Measurements from ENCODE around the gene TNK1.

TNK1 gene

GRCh38 chr17:7410634-7411426 lies 29.9 kb downstream of the TNK1 start:
- no peak for DNase-seq (ENCODE audit: low spot score)

DNA sequence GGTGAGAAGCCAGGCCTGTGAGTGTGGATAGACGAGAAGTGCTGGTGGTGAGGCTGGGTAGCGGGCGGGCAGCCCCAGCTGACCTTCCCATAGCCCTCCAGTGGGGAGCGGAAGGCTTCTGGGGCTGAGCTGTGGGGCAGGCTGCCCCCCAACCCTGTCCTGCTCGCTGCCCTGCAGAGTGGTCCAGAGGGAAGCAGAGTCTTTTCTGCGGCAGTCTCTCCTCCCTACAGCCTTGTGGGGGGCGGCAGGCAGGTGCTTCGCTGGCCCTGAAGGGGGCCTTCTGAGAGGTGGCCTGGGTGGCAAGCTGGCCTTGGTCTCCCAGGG lies 30.5 kb downstream of the TNK1 start:
- no peak for DNase-seq (ENCODE audit: low spot score)

GRCh38 chr17:7413346-7413985 lies 32.6 kb downstream of the TNK1 start:
- no peak for DNase-seq (ENCODE audit: low spot score)

DNA sequence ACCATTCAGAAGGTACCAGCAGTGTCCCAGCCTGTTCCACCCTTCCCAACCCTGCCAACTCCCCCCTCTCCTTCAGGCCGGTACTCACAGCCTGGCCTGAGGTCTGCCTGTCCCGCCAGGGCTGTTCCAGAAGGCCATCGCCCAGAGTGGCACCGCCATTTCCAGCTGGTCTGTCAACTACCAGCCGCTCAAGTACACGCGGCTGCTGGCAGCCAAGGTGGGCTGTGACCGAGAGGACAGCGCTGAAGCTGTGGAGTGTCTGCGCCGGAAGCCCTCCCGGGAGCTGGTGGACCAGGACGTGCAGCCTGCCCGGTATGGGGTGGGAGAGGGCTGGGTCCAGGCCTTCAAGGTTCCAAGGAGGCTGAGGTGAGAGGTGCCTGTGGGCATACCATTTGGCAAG lies 33.9 kb downstream of the TNK1 start:
- no peak for DNase-seq (ENCODE audit: low spot score)

DNA sequence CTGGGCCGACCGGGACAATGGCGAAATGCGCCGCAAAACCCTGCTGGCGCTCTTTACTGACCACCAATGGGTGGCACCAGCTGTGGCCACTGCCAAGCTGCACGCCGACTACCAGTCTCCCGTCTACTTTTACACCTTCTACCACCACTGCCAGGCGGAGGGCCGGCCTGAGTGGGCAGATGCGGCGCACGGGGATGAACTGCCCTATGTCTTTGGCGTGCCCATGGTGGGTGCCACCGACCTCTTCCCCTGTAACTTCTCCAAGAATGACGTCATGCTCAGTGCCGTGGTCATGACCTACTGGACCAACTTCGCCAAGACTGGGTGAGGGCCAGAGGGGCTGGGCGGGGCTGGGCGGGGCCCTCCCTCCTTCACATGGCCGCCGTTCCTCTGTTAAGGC lies 34.9 kb downstream of the TNK1 start:
- DNase-seq (ENCODE audit: low spot score): no peak

DNA sequence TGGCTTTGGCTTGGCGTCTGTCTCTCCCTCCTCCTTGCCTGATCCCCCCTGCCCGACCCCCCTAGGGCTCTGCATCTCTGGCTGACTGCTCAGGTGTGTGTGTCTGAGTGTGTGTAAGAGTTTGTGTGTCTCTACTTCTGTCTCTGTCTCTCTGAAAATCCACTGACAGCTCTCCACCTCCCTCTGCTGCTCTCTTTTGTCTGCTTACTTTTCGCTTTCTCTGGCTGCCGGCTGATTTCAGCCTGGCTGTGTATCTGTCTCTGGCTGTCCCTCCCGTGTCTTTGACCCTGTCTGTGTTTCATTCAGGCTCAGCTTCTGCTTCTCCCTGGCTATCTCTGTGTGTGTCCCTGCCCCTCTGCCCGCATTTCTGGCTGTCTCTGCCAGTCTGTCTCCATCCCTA lies 35.4 kb downstream of the TNK1 start:
- no peak for DNase-seq (ENCODE audit: low spot score)

GRCh38 chr17:7417056-7417655 lies 36.3 kb downstream of the TNK1 start:
- DNase-seq (ENCODE audit: low spot score): no peak

DNA sequence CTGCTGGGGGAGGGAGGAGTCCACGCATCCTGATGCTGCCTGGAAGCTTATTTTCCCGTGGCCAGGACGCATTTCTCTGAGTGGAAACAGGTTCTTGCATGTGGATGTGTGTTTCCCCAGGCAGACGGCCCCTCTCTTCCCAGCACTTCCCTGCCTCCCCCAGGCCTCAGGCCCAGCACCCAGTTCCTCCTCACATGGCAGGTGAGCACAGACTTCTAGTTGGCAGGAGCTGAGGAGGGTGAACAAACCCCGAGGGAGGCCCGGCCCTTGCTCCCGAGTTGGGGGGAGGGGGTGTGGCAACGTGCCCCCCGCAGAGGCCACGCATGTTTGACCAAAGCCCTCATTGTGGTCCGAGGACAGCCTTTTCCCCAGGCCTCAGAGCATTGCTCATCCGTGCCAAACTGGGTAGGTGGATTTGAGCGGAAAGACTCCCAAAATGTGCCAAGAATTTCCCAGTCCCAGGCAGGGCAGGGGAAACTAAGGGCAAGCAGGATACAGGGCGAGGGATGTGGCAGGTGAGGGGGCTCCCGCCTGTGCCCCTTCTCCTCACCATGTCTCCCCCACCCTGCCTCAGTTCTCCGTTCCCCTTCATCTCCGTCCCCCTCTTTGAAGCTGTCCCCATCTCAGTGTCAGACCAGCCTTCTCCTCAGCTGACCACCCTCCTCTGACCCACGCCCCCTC lies 37.7 kb downstream of the TNK1 start:
- DNase-seq (ENCODE audit: low spot score): no peak

- DNase-seq (ENCODE audit: low spot score): no peak
Observed at GRCh38 chr17:7419819-7420610, 39.1 kb downstream of the TNK1 start, which contains the start of gene SPEM1. Gene SPEM1, plus strand, starts transcription at chr17:7420324. Its CDS starts 61 bp downstream, at chr17:7420385.

- no peak for DNase-seq (ENCODE audit: low spot score)
Observed at GRCh38 chr17:7421186-7421585, 40.3 kb downstream of the TNK1 start.

DNA sequence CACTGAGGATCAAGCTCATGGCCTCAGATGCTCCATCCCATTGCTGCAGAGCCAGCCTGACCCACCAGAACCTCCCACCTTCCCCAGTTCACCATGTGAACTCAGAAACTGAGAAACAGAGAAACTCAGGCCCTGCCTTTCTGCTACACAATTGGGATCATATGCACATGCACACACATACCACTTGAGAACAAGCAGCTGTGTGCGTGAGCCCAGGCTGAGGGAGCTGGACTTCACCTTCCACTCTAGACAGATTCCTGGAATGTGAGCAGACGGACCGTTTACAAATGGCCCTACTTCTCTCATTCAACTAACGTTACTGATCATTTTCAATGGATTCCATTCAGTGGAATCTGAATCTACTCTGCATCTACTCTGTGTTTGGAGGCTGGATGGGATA lies 42.8 kb downstream of the TNK1 start:
- DNase-seq (ENCODE audit: low spot score): no peak

DNA sequence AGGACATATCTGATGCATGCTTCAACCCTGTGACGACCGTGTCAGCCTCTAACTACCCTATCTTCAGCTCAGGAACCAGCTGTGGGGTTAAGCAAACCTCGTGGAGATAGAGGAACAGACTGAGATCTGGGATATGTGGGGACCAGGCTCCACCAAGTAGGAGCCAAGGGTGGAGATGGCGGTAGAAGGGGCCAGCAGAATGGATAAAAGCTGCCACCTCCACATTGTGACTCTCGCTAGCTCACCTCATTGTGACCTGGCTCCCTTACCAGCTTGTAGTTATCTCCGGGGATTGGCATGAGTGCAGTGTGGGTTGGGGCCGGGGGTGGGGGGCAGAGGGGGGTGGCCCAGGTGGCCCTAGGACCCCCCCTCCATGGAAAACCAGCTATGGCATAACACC lies 44.4 kb downstream of the TNK1 start, which contains the start of gene SPEM2:
TSS of gene SPEM2 (plus strand) at position 301 of the 400 bp plus-strand sequence. CDS start at position 374, 73 bp downstream.
- DNase-seq (ENCODE audit: low spot score): no peak

GRCh38 chr17:7425756-7426155 lies 44.9 kb downstream of the TNK1 start:
- DNase-seq (ENCODE audit: low spot score): no peak

DNA sequence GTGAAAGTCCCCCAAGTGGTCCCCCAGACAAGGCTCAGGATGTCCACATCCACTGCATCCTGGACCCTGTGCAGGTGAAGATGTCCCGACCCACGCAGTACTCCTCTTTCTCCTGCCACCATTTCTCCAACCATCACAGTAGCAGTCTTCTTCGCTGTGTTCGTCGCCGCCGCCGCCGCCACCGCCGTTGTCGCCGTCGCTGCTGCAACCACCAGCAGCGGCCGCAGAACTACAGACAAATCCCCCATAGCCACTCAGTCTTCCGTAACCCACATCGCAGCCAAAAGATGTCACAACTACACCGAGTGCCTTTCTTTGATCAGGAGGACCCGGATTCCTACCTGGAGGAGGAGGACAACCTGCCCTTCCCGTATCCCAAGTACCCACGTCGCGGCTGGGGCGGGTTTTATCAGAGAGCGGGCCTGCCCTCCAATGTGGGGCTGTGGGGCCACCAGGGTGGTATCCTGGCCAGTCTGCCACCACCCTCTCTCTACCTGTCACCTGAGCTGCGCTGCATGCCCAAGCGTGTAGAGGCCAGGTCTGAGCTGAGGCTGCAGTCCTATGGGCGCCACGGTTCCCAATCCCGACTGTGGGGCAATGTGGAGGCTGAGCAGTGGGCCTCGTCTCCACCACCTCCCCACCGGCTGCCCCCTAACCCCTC lies 45.4 kb downstream of the TNK1 start:
- no peak for DNase-seq (ENCODE audit: low spot score)

DNA sequence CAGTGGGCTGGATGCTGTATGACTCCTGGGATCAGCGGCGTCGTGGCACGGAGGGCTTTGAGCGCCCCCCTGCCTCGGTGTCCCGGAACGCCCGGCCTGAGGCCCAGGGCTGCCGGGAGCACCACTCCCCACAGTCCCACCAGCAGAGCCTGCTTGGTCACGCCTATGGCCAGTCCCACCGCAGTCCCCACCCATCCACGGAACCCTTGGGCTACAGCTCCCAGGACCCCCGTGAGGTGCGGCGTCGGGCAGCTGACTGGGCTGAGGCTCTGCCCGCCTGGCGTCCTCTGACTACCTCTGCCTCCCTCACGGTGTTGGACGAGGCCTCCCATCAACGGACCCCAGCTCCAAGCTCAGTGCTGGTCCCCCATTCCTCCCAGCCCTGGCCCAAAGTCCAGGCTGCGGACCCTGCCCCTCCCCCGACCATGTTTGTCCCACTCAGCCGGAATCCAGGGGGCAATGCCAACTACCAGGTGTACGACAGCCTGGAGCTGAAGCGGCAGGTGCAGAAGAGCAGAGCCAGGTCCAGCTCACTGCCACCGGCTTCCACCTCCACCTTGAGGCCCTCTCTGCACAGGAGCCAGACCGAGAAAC lies 46.1 kb downstream of the TNK1 start:
- no peak for DNase-seq (ENCODE audit: low spot score)

DNA sequence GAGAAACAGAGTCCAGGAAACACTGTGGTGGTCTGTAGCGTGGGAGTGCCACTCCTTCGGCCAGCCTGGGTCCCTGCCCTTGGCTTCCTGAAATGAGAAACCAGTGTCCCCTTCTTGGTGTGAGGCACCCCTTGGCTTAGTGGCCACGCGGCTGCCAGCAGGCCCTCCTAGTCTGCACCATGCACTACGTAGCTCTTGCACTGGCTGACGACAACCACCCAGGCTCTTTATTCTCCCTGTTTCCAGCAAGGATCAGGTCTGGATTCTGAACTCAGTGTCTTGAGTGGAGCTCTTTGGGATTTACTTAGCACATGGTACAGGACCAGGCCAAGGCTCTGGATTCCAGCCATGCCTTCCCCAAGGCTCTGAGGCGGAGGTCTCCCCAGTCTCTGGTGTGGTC lies 46.7 kb downstream of the TNK1 start:
- DNase-seq (ENCODE audit: low spot score): no peak

- no peak for DNase-seq (ENCODE audit: low spot score)
Observed at GRCh38 chr17:7428557-7428956, 47.7 kb downstream of the TNK1 start, which contains the start of gene SPEM3. Gene SPEM3, plus strand, starts transcription at chr17:7428857. Its CDS starts 46 bp downstream, at chr17:7428903.

GRCh38 chr17:7429722-7430121 lies 48.8 kb downstream of the TNK1 start:
- DNase-seq (ENCODE audit: low spot score): no peak

- DNase-seq (ENCODE audit: low spot score): no peak
Observed at GRCh38 chr17:7431231-7431630, 50.3 kb downstream of the TNK1 start.

GRCh38 chr17:7432296-7432695 lies 51.4 kb downstream of the TNK1 start:
- DNase-seq (ENCODE audit: low spot score): no peak

All from D341Med (cell line).